HL-60 (cell line): ENCODE results near the gene GPR179.
"Not testable (repeated sequence)": the region's sequence is repeated elsewhere in the genome, so short reads cannot be mapped to it uniquely, and the experiment has no call there.

Source experiments
- CTCF ChIP-seq: IDR thresholded peaks from one replicate; pipeline ENCODE4 v1.5.1; 2011; ENCODE audit warnings: low read length, control low read depth, inconsistent platforms; ENCODE audit not compliant: insufficient read depth
- POLR2AphosphoS5 ChIP-seq: IDR thresholded peaks from 2 replicates; pipeline ENCODE4 v1.6.1; 2012; ENCODE audit warnings: low read depth
- REST ChIP-seq: IDR thresholded peaks from 2 replicates; pipeline ENCODE4 v1.6.1; 2012; ENCODE audit warnings: low read depth; ENCODE audit not compliant: insufficient replicate concordance

- TF ChIP-seq CTCF, REST: not testable (repeated sequence)
- TF ChIP-seq POLR2AphosphoS5: peak; percentile 56; the same call in 1 of the 2 replicates
Observed at GRCh38 chr17:38296834-38297517, 46.8 kb downstream of the GPR179 start, which contains the start of gene MRPL45.
